ENCODE data around the gene PLCG2. TPM values are rescaled to one million over a fixed set of nuclear protein-coding genes. Genes with fewer than 3 reads are reported as not detected.

PLCG2 gene
- total and polyA plus RNA-seq, 2 of the 8 experiments (the other 6 are each of a cell fraction or from before 2014, with no cell fraction given), result 6.1 to 6.9 TPM

- Histone ChIP-seq H2AFZ (ENCODE audit: low read length) (no peak overlapping the region), H3K36me3 (ENCODE audit: control insufficient read depth in 2 of 4, insufficient read depth in 4 of 4, low read length in 3 of 4) (no peaks in the 10 kb centered on the region), H3K79me1 (ENCODE audit: low read depth, low read length) (no peaks in the 10 kb centered on the region), H3K27me3 (replicated peaks in 1 of 4; ENCODE audit: control insufficient read depth in 3 of 4, extremely low read depth in 1 of 4, insufficient read depth in 3 of 4, low read length in 3 of 4) (no peaks in the 10 kb centered on the region), H3K27ac (ENCODE audit: low read depth, low read length) (no peak overlapping the region), H2BK12ac (ENCODE audit: low read depth, low read length) (no peak overlapping the region), H3K23ac (ENCODE audit: insufficient read length) (no peak overlapping the region), H3K4ac (replicated peaks; ENCODE audit: insufficient read length, low read depth, low read length) (no peak overlapping the region), H4K20me1 (replicated peaks in 1 of 2; ENCODE audit: control insufficient read depth in 1 of 2, insufficient read depth in 2 of 2, low read length in 2 of 2) (no peaks in the 10 kb centered on the region), H3K9ac (replicated peaks in 1 of 4; ENCODE audit: extremely low read depth in 1 of 4, low read depth in 3 of 4, low read length in 3 of 4) (no peak overlapping the region), H3K56ac (replicated peaks; ENCODE audit: insufficient read length, low read depth, low read length) (no peak overlapping the region), H3K23me2 (ENCODE audit: low read depth, low read length) (no peaks in the 10 kb centered on the region), H4K8ac (ENCODE audit: extremely low read depth, insufficient read depth, low read length) (no peak overlapping the region), H2BK20ac (ENCODE audit: low read length) (no peak overlapping the region), H3K4me1 (replicated peaks in 1 of 4; ENCODE audit: control insufficient read depth in 3 of 4, insufficient read depth in 4 of 4, low read length in 3 of 4) (no peaks in the 10 kb centered on the region; a peak in 1 of 7 replicates), H3K14ac (ENCODE audit: insufficient read length) (no peak overlapping the region), H2AK5ac (ENCODE audit: low read depth, low read length) (no peak overlapping the region), H3K4me3 (ENCODE audit: extremely low read depth in 1 of 4, insufficient read depth in 2 of 4, low read depth in 3 of 4, low read length in 4 of 4) (no peak overlapping the region), H4K5ac (ENCODE audit: insufficient read length, low read depth, low read length) (no peak overlapping the region), H3K4me2 (ENCODE audit: insufficient read depth in 1 of 2, low read depth in 2 of 2, low read length in 2 of 2) (no peak overlapping the region), H2BK120ac (replicated peaks; ENCODE audit: low read depth, low read length) (no peak overlapping the region), H3K18ac (ENCODE audit: extremely low read depth, low read length) (no peak overlapping the region), H3K9me3 (ENCODE audit: insufficient read depth in 2 of 2, low read depth in 1 of 2, low read length in 1 of 2) (no peaks in the 10 kb centered on the region), H3K79me2 (ENCODE audit: control insufficient read depth in 1 of 2, insufficient read depth in 2 of 2, low read length in 2 of 2) (no peaks in the 10 kb centered on the region), H2BK15ac (ENCODE audit: low read length) (no peak overlapping the region), H2BK5ac (ENCODE audit: low read depth, low read length) (no peak overlapping the region), H4K91ac (replicated peaks; ENCODE audit: insufficient read length, low read length) (no peak overlapping the region)
- FAIRE-seq, result no peak
- ChIA-PET CTCF (ENCODE audit: partially characterized antibody) (interaction anchor here (0.6 to 3.1 kb wide), 7 partner anchors 9 to 236 kb away, joined by 3 to 18 read pairs (median 3); no protein-coding TSS in a partner anchor), POLR2A (ENCODE audit: partially characterized antibody) (no interaction called here)
- WGBS, 2 experiments (ENCODE audit: extremely low coverage in 1 of 2, insufficient coverage in 1 of 2, insufficient read length in 1 of 2, insufficient replicate concordance in 2 of 2, low coverage in 1 of 2, low lambda C conversion rate in 2 of 2, missing lambda C conversion rate in 1 of 2), result 79% methylated on average over 5 of the region's 5 CpGs; no CpG with 5 or more reads in 1 of the 2 experiments
- DNase-seq (ENCODE audit: low read depth in 1 of 2, low spot score in 2 of 2), result no peak
- TF ChIP-seq CHD1 (IDR thresholded peaks at IDR 0.05; ENCODE audit: low read depth, low read length), result no peak
- TF ChIP-seq POLR2AphosphoS5 (IDR thresholded peaks at IDR 0.05; ENCODE audit: low read depth, low read length), result no peak
- no peak for TF ChIP-seq POU5F1 (IDR thresholded peaks at IDR 0.05; ENCODE audit: low read depth, low read length)
- no peak for TF ChIP-seq RFX5 (IDR thresholded peaks at IDR 0.05; ENCODE audit: borderline replicate concordance, low read depth, low read length)
- no peak for TF ChIP-seq SIN3A (conservative IDR thresholded peaks at IDR 0.05 in 1 of 2, IDR thresholded peaks at IDR 0.05 in 1 of 2; ENCODE audit: low read depth in 1 of 2, low read length in 2 of 2)
- no peak for TF ChIP-seq CTCF (IDR thresholded peaks at IDR 0.05; ENCODE audit: control extremely low read depth in 1 of 3, insufficient read depth in 1 of 3, low read depth in 1 of 3, low read length in 3 of 3)
- TF ChIP-seq ZNF274 (IDR thresholded peaks at IDR 0.05; ENCODE audit: borderline replicate concordance, extremely low read depth, low read length), result no peak
- no peak for TF ChIP-seq BACH1 (IDR thresholded peaks at IDR 0.05; ENCODE audit: low read length)
- TF ChIP-seq GABPA (IDR thresholded peaks at IDR 0.05; ENCODE audit: borderline replicate concordance, insufficient read depth, low read length), result no peak
- no peak for TF ChIP-seq EGR1 (IDR thresholded peaks at IDR 0.05; ENCODE audit: borderline replicate concordance, low read depth, low read length)
- no peak for TF ChIP-seq TAF7 (optimal IDR thresholded peaks at IDR 0.05; ENCODE audit: borderline replicate concordance, low read depth, low read length)
- TF ChIP-seq YY1 (IDR thresholded peaks at IDR 0.05; ENCODE audit: low read depth, low read length), result no peak
- no peak for TF ChIP-seq JUN (IDR thresholded peaks at IDR 0.05; ENCODE audit: low read depth, low read length)
Observed at GRCh38 chr16:81987706-81988105, 208.6 kb downstream of the PLCG2 start.
